Keratinocyte (primary cell): ENCODE results near the gene GPR158. TPM values are rescaled to one million over a fixed set of nuclear protein-coding genes. Genes with fewer than 3 reads are reported as not detected.

ENCODE experiments used
- DNase-seq: peaks from one replicate; pipeline ENCODE4 v3.0.0-alpha.2; 2011; ENCODE audit warnings: low read depth, missing footprints, low spot score
- FAIRE-seq: peaks from 2 replicates; lab custom pipeline; 2011; peaks lifted over from hg19 to GRCh38; lab: Jason Lieb, UNC
- H2AFZ ChIP-seq: 2 replicates; pipeline ENCODE4 v1.6.0; 2012; ENCODE audit warnings: low read length, control low read depth, inconsistent platforms; ENCODE audit not compliant: control insufficient read depth
- H3K27ac ChIP-seq: 2 replicates; pipeline ENCODE4 v1.5.1; 2011; ENCODE audit warnings: low read length; ENCODE audit not compliant: control insufficient read depth, insufficient read depth
- H3K27me3 ChIP-seq: 3 replicates; pipeline ENCODE4 v1.6.0; 2011; ENCODE audit warnings: low read length; ENCODE audit not compliant: control insufficient read depth, insufficient read depth; ENCODE audit errors: extremely low read depth
- H3K36me3 ChIP-seq, 2 experiments: 2 replicates in 1 of 2; 3 replicates in 1 of 2; pipeline ENCODE4 v1.5.1; 2011; ENCODE audit warnings: low read length in 2 of 2, mild to moderate bottlenecking in 1 of 2; ENCODE audit not compliant: control insufficient read depth in 2 of 2, insufficient read depth in 2 of 2; ENCODE audit errors: extremely low read depth in 1 of 2
- H3K4me1 ChIP-seq: 3 replicates; pipeline ENCODE4 v1.5.1; 2011; ENCODE audit warnings: low read length; ENCODE audit not compliant: control insufficient read depth, insufficient read depth; ENCODE audit errors: extremely low read depth
- H3K4me2 ChIP-seq: 3 replicates; pipeline ENCODE4 v1.6.0; 2011; ENCODE audit warnings: low read depth, low read length; ENCODE audit not compliant: control insufficient read depth, insufficient read depth; ENCODE audit errors: extremely low read depth
- H3K4me3 ChIP-seq, 3 experiments: fragments of 200-600 bp in 1 of 3; sonication (generic) in 1 of 3; 2 replicates in 2 of 3; 3 replicates in 1 of 3; pipeline ENCODE4 v1.5.1; 2011 to 2016; ENCODE audit warnings: low read length in 3 of 3, mild to moderate bottlenecking in 3 of 3, control low read depth in 2 of 3, inconsistent platforms in 1 of 3, low read depth in 1 of 3, mixed read lengths in 1 of 3, mixed run types in 1 of 3, moderate library complexity in 1 of 3; ENCODE audit not compliant: control insufficient read depth in 2 of 3, insufficient read depth in 2 of 3; ENCODE audit errors: extremely low read depth in 1 of 3
- H3K79me2 ChIP-seq: 2 replicates; pipeline ENCODE4 v1.6.0; 2012; ENCODE audit warnings: low read length; ENCODE audit not compliant: control insufficient read depth, insufficient read depth
- H3K9ac ChIP-seq: 3 replicates; pipeline ENCODE4 v1.6.0; 2011; ENCODE audit warnings: low read length; ENCODE audit not compliant: control insufficient read depth, insufficient read depth; ENCODE audit errors: extremely low read depth
- H3K9me1 ChIP-seq: 3 replicates; pipeline ENCODE4 v1.6.0; 2011; ENCODE audit warnings: low read length; ENCODE audit not compliant: control insufficient read depth, insufficient read depth; ENCODE audit errors: extremely low read depth
- H3K9me3 ChIP-seq: 2 replicates; pipeline ENCODE4 v1.5.1; 2012; ENCODE audit warnings: low read depth, low read length; ENCODE audit not compliant: control insufficient read depth
- H4K20me1 ChIP-seq: 3 replicates; pipeline ENCODE4 v1.6.0; 2011; ENCODE audit warnings: low read length; ENCODE audit not compliant: control insufficient read depth, insufficient read depth; ENCODE audit errors: extremely low read depth
- CTCF ChIP-seq, 3 experiments: IDR thresholded peaks in 1 of 3; conservative IDR thresholded peaks in 1 of 3; optimal IDR thresholded peaks in 1 of 3; 2 replicates in 2 of 3; 3 replicates in 1 of 3; pipeline versions ENCODE3 to v1.5.1; 2011; ENCODE audit warnings: low read length in 3 of 3, mild to moderate bottlenecking in 3 of 3, moderate library complexity in 2 of 3, control low read depth in 1 of 3, inconsistent platforms in 1 of 3; ENCODE audit not compliant: insufficient read depth in 2 of 3; ENCODE audit errors: extremely low read depth in 1 of 3
- EZH2 ChIP-seq: IDR thresholded peaks from one replicate; pipeline ENCODE4 v1.6.1; 2012; ENCODE audit warnings: inconsistent platforms, mild to moderate bottlenecking, low read length, moderate library complexity
- dilution Hi-C: fragments of 300-500 bp; cut with MboI; formaldehyde crosslinking; loops from one replicate; pipeline ENCODE4 v1.7.0; 2020; ENCODE audit warnings: low sequenced_read_pairs; ENCODE audit not compliant: extremely low pct_ligation_motif_present
- polyA plus RNA-seq, 5 experiments: library from polyadenylated mRNA; depleted of rRNA in 3 of 5; stranded (reverse) in 3 of 5; stranded (forward) in 1 of 5; unstranded in 1 of 5; fragments of >200 nt; gene quantifications; 1 replicate in 1 of 5; 2 replicates in 3 of 5; 3 replicates in 1 of 5; pipeline versions ENCODE4 v1.2.1 to v1.2.3, GENCODE V29; 2011 to 2012; ENCODE audit warnings: missing spikeins in 2 of 5, low read depth in 1 of 5, low replicate concordance in 1 of 5

GPR158 gene
- polyA plus RNA-seq, 1 donor (not counting 4 experiments of a cell fraction or from before 2014, with no cell fraction given), result not detected

- FAIRE-seq, result no peak
- no peaks in the 10 kb centered on the region for H3K4me1 ChIP-seq
- H3K4me3 ChIP-seq, result no peak overlapping the region
- TF ChIP-seq EZH2, result no peak
- H3K9ac ChIP-seq, result no peak overlapping the region
- no peak overlapping the region for H3K4me2 ChIP-seq
- H3K27me3 ChIP-seq, result no peaks in the 10 kb centered on the region
- H3K9me3 ChIP-seq, result no peaks in the 10 kb centered on the region
- H2AFZ ChIP-seq, result no peak overlapping the region
- no peaks in the 10 kb centered on the region for H3K79me2 ChIP-seq
- H3K9me1 ChIP-seq, result no peaks in the 10 kb centered on the region
- H4K20me1 ChIP-seq, result no peaks in the 10 kb centered on the region
- dilution Hi-C loops, result no loop called here
- H3K27ac ChIP-seq, result no peak overlapping the region
- H3K36me3 ChIP-seq, result no peaks in the 10 kb centered on the region
- no peak for DNase-seq
Observed at GRCh38 chr10:25582961-25583360, 408.2 kb downstream of the GPR158 start.

GRCh38 chr10:25600651-25601050, 425.9 kb downstream of the GPR158 start:
- FAIRE-seq (no peak), DNase-seq (no peak)
- Histone ChIP-seq H3K36me3 (no peaks in the 10 kb centered on the region), H2AFZ (no peak overlapping the region), H3K27ac (no peak overlapping the region), H3K9ac (no peak overlapping the region), H3K79me2 (no peaks in the 10 kb centered on the region), H3K4me2 (no peak overlapping the region), H3K27me3 (no peaks in the 10 kb centered on the region), H3K4me1 (no peaks in the 10 kb centered on the region), H3K9me3 (no peaks in the 10 kb centered on the region), H3K9me1 (no peaks in the 10 kb centered on the region), H3K4me3 (no peak overlapping the region), H4K20me1 (no peaks in the 10 kb centered on the region)
- TF ChIP-seq CTCF (optimal IDR thresholded peaks at IDR 0.05 in 1 of 3, IDR thresholded peaks at IDR 0.05 in 1 of 3, conservative IDR thresholded peaks at IDR 0.05 in 1 of 3; ENCODE audit: extremely low read depth in 1 of 3, insufficient read depth in 2 of 3, low read length in 3 of 3) (no peak), EZH2 (no peak)
- dilution Hi-C loops, result no loop called here

GRCh38 chr10:25604591-25604990, 429.8 kb downstream of the GPR158 start:
- TF ChIP-seq CTCF (optimal IDR thresholded peaks at IDR 0.05 in 1 of 3, IDR thresholded peaks at IDR 0.05 in 1 of 3, conservative IDR thresholded peaks at IDR 0.05 in 1 of 3; ENCODE audit: extremely low read depth in 1 of 3, insufficient read depth in 2 of 3, low read length in 3 of 3) (no peak), EZH2 (no peak)
- no peaks in the 10 kb centered on the region for H3K36me3 ChIP-seq
- no peaks in the 10 kb centered on the region for H3K9me3 ChIP-seq
- no peak overlapping the region for H3K9ac ChIP-seq
- H3K9me1 ChIP-seq, result no peaks in the 10 kb centered on the region
- H3K27ac ChIP-seq, result no peak overlapping the region
- no peaks in the 10 kb centered on the region for H3K4me1 ChIP-seq
- H4K20me1 ChIP-seq, result no peaks in the 10 kb centered on the region
- DNase-seq (no peak), FAIRE-seq (no peak)
- no peaks in the 10 kb centered on the region for H3K79me2 ChIP-seq
- no peaks in the 10 kb centered on the region for H3K27me3 ChIP-seq
- H2AFZ ChIP-seq, result no peak overlapping the region
- dilution Hi-C loops, result no loop called here
- H3K4me2 ChIP-seq, result no peak overlapping the region
- no peak overlapping the region for H3K4me3 ChIP-seq
